ENCODE data around the gene RYR3. TPM values are rescaled to one million over a fixed set of nuclear protein-coding genes. Genes with fewer than 3 reads are reported as not detected.

RYR3 gene
- polyA plus RNA-seq (2013) = 5.4 and 6.1 TPM in 2 replicates

DNA sequence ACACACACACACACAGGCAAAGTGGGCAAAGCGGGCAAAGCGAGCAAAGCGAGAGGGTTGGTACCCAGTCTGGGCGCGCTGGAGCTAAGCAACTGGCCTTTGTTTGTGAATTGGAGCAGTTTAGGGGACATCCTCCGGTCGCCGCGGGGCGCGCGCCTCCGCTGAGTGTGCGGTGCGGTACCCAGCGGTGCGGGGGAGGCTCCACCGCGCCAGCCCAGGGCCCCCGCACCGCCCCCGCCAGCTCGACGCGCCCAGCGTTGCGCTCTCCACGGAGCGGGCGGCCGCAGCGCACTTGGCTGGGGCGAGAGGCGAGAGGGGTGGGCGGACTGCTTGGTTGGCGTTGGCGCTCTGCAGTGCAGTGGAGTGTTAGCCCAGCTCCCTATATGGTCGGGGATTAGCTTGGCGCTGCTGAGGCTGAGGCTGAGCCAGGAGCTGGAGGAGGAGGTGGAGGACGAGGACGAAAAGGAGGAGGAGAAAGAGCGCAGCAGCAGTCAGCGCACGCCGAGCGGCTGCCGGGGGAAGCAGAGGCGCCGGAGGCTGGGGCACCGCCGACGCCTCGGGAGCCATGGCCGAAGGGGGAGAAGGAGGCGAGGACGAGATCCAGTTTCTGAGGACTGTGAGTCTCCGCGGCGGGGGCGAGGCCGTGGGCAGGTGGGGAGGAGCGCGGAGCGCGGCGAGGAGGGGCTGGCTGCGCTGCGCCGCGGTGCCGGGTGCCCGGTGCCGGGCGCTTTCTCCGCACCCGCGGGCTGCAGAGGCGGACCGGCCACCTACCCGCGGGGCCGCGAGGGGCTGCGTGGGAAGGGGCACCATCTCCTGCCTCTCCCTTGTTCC is at the start of gene RYR3:
Gene RYR3 (plus strand): TSS at position 487 of the 831 bp plus-strand sequence. CDS start 79 bp downstream, at position 566.
- peak within 1 kb of the TSS; percentile 90 for H3K9ac ChIP-seq (ENCODE audit: low read length)
- H3K4me2 ChIP-seq (ENCODE audit: low read length) = peak within 1 kb of the TSS; percentile 89
- peak within 1 kb of the TSS; percentile 40 for H4K91ac ChIP-seq (ENCODE audit: low read depth, low read length)
- peaks cover 12 to 13% of the 10 kb centered on the region in 2 experiments for H3K4me1 ChIP-seq (ENCODE audit: control insufficient read depth in 1 of 2, insufficient read depth in 2 of 2, low read length in 2 of 2)
- H3K23ac ChIP-seq (ENCODE audit: low read length) = peak within 1 kb of the TSS; percentile 87
- H3K27me3 ChIP-seq (ENCODE audit: insufficient read depth, low read length) = peaks cover 19% of the 10 kb centered on the region
- WGBS (ENCODE audit: extremely low coverage, insufficient coverage, insufficient read length) = no CpG with 5 or more reads among the region's 84 CpGs
- H3K27ac ChIP-seq (ENCODE audit: low read depth, low read length) = peak within 1 kb of the TSS; percentile 26
- H4K8ac ChIP-seq (ENCODE audit: low read depth, low read length) = peak within 1 kb of the TSS; percentile 57
- H3K18ac ChIP-seq (ENCODE audit: low read length) = peak within 1 kb of the TSS; percentile 17
- H3K79me1 ChIP-seq (ENCODE audit: low read length) = peaks cover 31% of the 10 kb centered on the region
- peak within 1 kb of the TSS; percentile 8 for H4K12ac ChIP-seq (ENCODE audit: low read depth, low read length)
- H2BK5ac ChIP-seq (ENCODE audit: low read depth, low read length, poor library complexity) = peak within 1 kb of the TSS; percentile 20
- H3K4me3 ChIP-seq (ENCODE audit: low read depth, low read length) = peak within 1 kb of the TSS; percentile 88
- peak within 1 kb of the TSS; percentile 78 for H2BK12ac ChIP-seq (ENCODE audit: low read length)
- no peaks in the 10 kb centered on the region for H3K9me3 ChIP-seq (ENCODE audit: insufficient read depth, low read depth, low read length)
- DNase-seq = no peak
- H2AK5ac ChIP-seq (ENCODE audit: low read length) = peak within 1 kb of the TSS; percentile 34
- peaks cover 5% of the 10 kb centered on the region for H3K79me2 ChIP-seq (ENCODE audit: control insufficient read depth, insufficient read depth, low read length, poor library complexity)
- H3K36me3 ChIP-seq (ENCODE audit: control insufficient read depth in 1 of 2, insufficient read depth in 2 of 2, low read length in 2 of 2) = no peaks in the 10 kb centered on the region
- H3K14ac ChIP-seq (ENCODE audit: low read length) = peak within 1 kb of the TSS; percentile 52
- peak within 1 kb of the TSS; percentile 54 for H2BK120ac ChIP-seq (ENCODE audit: insufficient read depth, low read length, poor library complexity)
- peak within 1 kb of the TSS; percentile 34 for H2AFZ ChIP-seq (ENCODE audit: insufficient read depth, low read length, poor library complexity)
- peak within 1 kb of the TSS; percentile 44 for H3K4ac ChIP-seq (ENCODE audit: low read depth, low read length)

DNA sequence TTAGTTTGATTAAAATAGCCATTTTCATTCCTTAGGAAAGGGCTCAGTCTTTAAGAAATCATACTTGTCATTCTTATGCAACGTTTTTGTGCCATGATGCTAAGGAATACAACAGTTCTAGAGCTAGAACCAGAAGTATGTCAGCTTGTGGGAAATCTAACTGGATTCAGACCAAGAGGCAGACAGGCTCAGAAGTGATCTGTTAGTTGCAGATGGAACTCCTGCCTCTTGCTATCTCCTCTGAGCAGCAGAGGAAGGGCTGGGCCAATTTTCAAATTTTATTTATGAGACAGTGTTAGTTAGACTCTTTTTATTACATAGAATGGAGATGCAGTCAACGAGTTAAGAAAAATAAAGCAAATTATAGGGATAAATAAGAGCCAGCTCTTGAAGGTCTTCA is 48.5 kb upstream of the RYR3 start:
- H3K14ac ChIP-seq (ENCODE audit: low read length) = no peak overlapping the region
- no peaks in the 10 kb centered on the region for H3K79me2 ChIP-seq (ENCODE audit: control insufficient read depth, insufficient read depth, low read length, poor library complexity)
- H3K36me3 ChIP-seq (ENCODE audit: control insufficient read depth in 1 of 2, insufficient read depth in 2 of 2, low read length in 2 of 2) = no peaks in the 10 kb centered on the region
- DNase-seq = no peak
- no peak overlapping the region for H4K91ac ChIP-seq (ENCODE audit: low read depth, low read length)
- H2AK5ac ChIP-seq (ENCODE audit: low read length) = no peak overlapping the region
- H3K9me3 ChIP-seq (ENCODE audit: insufficient read depth, low read depth, low read length) = no peaks in the 10 kb centered on the region
- H2BK120ac ChIP-seq (ENCODE audit: insufficient read depth, low read length, poor library complexity) = no peak overlapping the region
- no peak overlapping the region for H2BK12ac ChIP-seq (ENCODE audit: low read length)
- no peak overlapping the region for H3K9ac ChIP-seq (ENCODE audit: low read length)
- H2BK5ac ChIP-seq (ENCODE audit: low read depth, low read length, poor library complexity) = no peak overlapping the region
- H3K4me1 ChIP-seq (ENCODE audit: control insufficient read depth in 1 of 2, insufficient read depth in 2 of 2, low read length in 2 of 2) = no peaks in the 10 kb centered on the region
- H4K12ac ChIP-seq (ENCODE audit: low read depth, low read length) = no peak overlapping the region
- H4K8ac ChIP-seq (ENCODE audit: low read depth, low read length) = no peak overlapping the region
- H3K79me1 ChIP-seq (ENCODE audit: low read length) = no peaks in the 10 kb centered on the region
- no CpG with 5 or more reads among the region's 2 CpGs for WGBS (ENCODE audit: extremely low coverage, insufficient coverage, insufficient read length)
- H3K4me3 ChIP-seq (ENCODE audit: low read depth, low read length) = no peak overlapping the region
- H2AFZ ChIP-seq (ENCODE audit: insufficient read depth, low read length, poor library complexity) = no peak overlapping the region
- no peak overlapping the region for H3K23ac ChIP-seq (ENCODE audit: low read length)
- no peaks in the 10 kb centered on the region for H3K27me3 ChIP-seq (ENCODE audit: insufficient read depth, low read length)
- H3K27ac ChIP-seq (ENCODE audit: low read depth, low read length) = no peak overlapping the region
- no peak overlapping the region for H3K4ac ChIP-seq (ENCODE audit: low read depth, low read length)
- H3K18ac ChIP-seq (ENCODE audit: low read length) = no peak overlapping the region
- no peak overlapping the region for H3K4me2 ChIP-seq (ENCODE audit: low read length)

DNA sequence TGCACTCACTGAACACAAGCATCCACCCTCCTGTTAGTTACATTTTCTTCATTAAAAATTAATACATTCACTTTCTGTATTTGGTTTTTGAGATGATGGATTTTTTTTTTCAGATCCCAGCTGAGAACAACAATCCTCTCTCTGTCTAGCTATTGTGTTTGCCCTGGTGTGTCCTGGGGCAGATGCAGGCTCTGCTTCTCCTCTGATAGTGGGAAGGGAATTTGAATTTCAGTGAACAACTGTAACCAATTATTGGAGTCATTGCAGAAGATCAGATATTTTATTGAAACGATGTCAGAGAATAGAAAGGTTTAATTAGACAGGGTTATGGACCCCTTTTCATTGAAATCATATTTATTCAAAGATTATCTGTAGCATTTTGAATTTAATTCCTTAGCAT is 33.1 kb upstream of the RYR3 start:
- H2AK5ac ChIP-seq (ENCODE audit: low read length) = no peak overlapping the region
- no peaks in the 10 kb centered on the region for H3K79me2 ChIP-seq (ENCODE audit: control insufficient read depth, insufficient read depth, low read length, poor library complexity)
- no peak overlapping the region for H3K4me3 ChIP-seq (ENCODE audit: low read depth, low read length)
- WGBS (ENCODE audit: extremely low coverage, insufficient coverage, insufficient read length) = no CpG with 5 or more reads among the region's 1 CpG
- H2AFZ ChIP-seq (ENCODE audit: insufficient read depth, low read length, poor library complexity) = no peak overlapping the region
- no peak overlapping the region for H4K12ac ChIP-seq (ENCODE audit: low read depth, low read length)
- H3K4me1 ChIP-seq (ENCODE audit: control insufficient read depth in 1 of 2, insufficient read depth in 2 of 2, low read length in 2 of 2) = peaks cover 4 to 7% of the 10 kb centered on the region in 2 experiments
- no peak overlapping the region for H4K8ac ChIP-seq (ENCODE audit: low read depth, low read length)
- H3K9ac ChIP-seq (ENCODE audit: low read length) = no peak overlapping the region
- H3K23ac ChIP-seq (ENCODE audit: low read length) = no peak overlapping the region
- H2BK5ac ChIP-seq (ENCODE audit: low read depth, low read length, poor library complexity) = no peak overlapping the region
- H2BK120ac ChIP-seq (ENCODE audit: insufficient read depth, low read length, poor library complexity) = no peak overlapping the region
- no peak overlapping the region for H2BK12ac ChIP-seq (ENCODE audit: low read length)
- no peak overlapping the region for H3K14ac ChIP-seq (ENCODE audit: low read length)
- H3K4me2 ChIP-seq (ENCODE audit: low read length) = no peak overlapping the region
- H3K36me3 ChIP-seq (ENCODE audit: control insufficient read depth in 1 of 2, insufficient read depth in 2 of 2, low read length in 2 of 2) = no peaks in the 10 kb centered on the region
- no peak for DNase-seq
- no peaks in the 10 kb centered on the region for H3K9me3 ChIP-seq (ENCODE audit: insufficient read depth, low read depth, low read length)
- H3K18ac ChIP-seq (ENCODE audit: low read length) = no peak overlapping the region
- no peak overlapping the region for H3K27ac ChIP-seq (ENCODE audit: low read depth, low read length)
- H4K91ac ChIP-seq (ENCODE audit: low read depth, low read length) = no peak overlapping the region
- H3K4ac ChIP-seq (ENCODE audit: low read depth, low read length) = no peak overlapping the region
- H3K27me3 ChIP-seq (ENCODE audit: insufficient read depth, low read length) = no peaks in the 10 kb centered on the region
- peaks cover 7% of the 10 kb centered on the region for H3K79me1 ChIP-seq (ENCODE audit: low read length)

DNA sequence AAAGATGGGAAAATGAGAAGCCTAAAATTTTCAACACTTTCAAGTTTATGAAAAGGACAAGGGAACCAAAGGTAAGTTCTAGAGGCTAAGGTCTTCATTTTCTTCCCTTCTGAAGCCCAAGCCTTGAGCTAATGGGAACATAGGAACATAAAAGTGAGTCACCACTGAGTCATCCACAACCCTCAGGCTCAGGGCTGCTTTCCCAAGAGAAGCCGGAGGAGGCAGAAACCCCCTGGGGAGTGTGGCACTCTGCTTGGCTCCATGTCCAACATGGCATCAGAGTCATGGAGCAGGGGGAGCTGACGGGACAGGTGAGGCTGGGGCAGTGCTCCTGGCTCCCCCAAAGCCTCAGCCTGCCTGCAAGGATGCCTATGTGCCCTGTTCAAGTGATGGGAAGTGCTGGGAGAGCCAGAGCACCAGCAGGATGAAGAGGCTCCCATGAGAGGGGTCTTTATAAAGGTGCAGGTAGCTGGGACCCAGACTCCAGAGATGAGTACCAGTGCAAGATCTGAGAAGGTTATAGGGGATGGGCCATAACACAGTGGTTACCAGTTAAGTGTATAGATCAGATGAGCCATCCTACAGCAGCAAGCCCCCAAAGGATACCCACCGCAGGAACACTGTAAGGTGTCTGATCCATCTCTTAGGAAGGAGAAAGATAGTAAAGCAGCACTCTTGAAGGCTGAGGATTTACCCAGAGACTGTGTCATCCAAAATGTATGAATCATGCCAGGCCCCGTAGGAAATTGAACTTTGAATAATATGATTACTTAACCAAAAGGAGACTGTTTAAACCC is 31.8 kb upstream of the RYR3 start:
- DNase-seq = peak; percentile 70 to 82
- H2BK120ac ChIP-seq (ENCODE audit: insufficient read depth, low read length, poor library complexity) = peak overlapping the region; percentile 23
- no peak overlapping the region for H3K9ac ChIP-seq (ENCODE audit: low read length)
- H3K4ac ChIP-seq (ENCODE audit: low read depth, low read length) = no peak overlapping the region
- H3K18ac ChIP-seq (ENCODE audit: low read length) = peak overlapping the region; percentile 63
- no peak overlapping the region for H3K23ac ChIP-seq (ENCODE audit: low read length)
- H2BK12ac ChIP-seq (ENCODE audit: low read length) = peak overlapping the region; percentile 93
- H3K27me3 ChIP-seq (ENCODE audit: insufficient read depth, low read length) = no peaks in the 10 kb centered on the region
- H3K4me3 ChIP-seq (ENCODE audit: low read depth, low read length) = no peak overlapping the region
- H3K27ac ChIP-seq (ENCODE audit: low read depth, low read length) = peak overlapping the region; percentile 31
- H4K8ac ChIP-seq (ENCODE audit: low read depth, low read length) = peak overlapping the region; percentile 62
- H2BK5ac ChIP-seq (ENCODE audit: low read depth, low read length, poor library complexity) = peak overlapping the region; percentile 8
- no peaks in the 10 kb centered on the region for H3K36me3 ChIP-seq (ENCODE audit: control insufficient read depth in 1 of 2, insufficient read depth in 2 of 2, low read length in 2 of 2)
- H2AFZ ChIP-seq (ENCODE audit: insufficient read depth, low read length, poor library complexity) = no peak overlapping the region
- no peaks in the 10 kb centered on the region for H3K79me2 ChIP-seq (ENCODE audit: control insufficient read depth, insufficient read depth, low read length, poor library complexity)
- H3K79me1 ChIP-seq (ENCODE audit: low read length) = peaks cover 7% of the 10 kb centered on the region
- H3K14ac ChIP-seq (ENCODE audit: low read length) = peak overlapping the region; percentile 15
- no peak overlapping the region for H3K4me2 ChIP-seq (ENCODE audit: low read length)
- peaks cover 4 to 7% of the 10 kb centered on the region in 2 experiments for H3K4me1 ChIP-seq (ENCODE audit: control insufficient read depth in 1 of 2, insufficient read depth in 2 of 2, low read length in 2 of 2)
- peak overlapping the region; percentile 89 for H2AK5ac ChIP-seq (ENCODE audit: low read length)
- WGBS (ENCODE audit: extremely low coverage, insufficient coverage, insufficient read length) = no CpG with 5 or more reads among the region's 4 CpGs
- H4K91ac ChIP-seq (ENCODE audit: low read depth, low read length) = peak overlapping the region; percentile 69
- H3K9me3 ChIP-seq (ENCODE audit: insufficient read depth, low read depth, low read length) = no peaks in the 10 kb centered on the region
- H4K12ac ChIP-seq (ENCODE audit: low read depth, low read length) = no peak overlapping the region
